SK-N-SH (cell line): ENCODE measurements around the gene HTT. TPM values are rescaled to one million over a fixed set of nuclear protein-coding genes. Genes with fewer than 3 reads are reported as not detected.

Experiments
- CTCF ChIA-PET: fragments of 300-600, 350-600 bp; formaldehyde crosslinking; extraction: SDS; loops from one replicate; lab custom pipeline; 2021; lab: Yijun Ruan, JAX
- POLR2A ChIA-PET: fragments of 350-600 bp; sonication (Branson Sonifier 250); formaldehyde crosslinking; extraction: SDS; loops from one replicate; lab custom pipeline; 2020; ENCODE audit warnings: antibody characterized with exemption, inconsistent platforms; lab: Yijun Ruan, JAX
- DNase-seq: peaks from one replicate; pipeline ENCODE4 v3.0.0; 2012
- H2AFZ ChIP-seq: fragments of 200-600 bp; sonication (generic); 2 replicates; pipeline ENCODE4 v1.8.1; 2016; ENCODE audit warnings: antibody characterized with exemption, mild to moderate bottlenecking, low read depth
- H3F3A ChIP-seq: fragments of 200-600 bp; sonication (generic); replicated peaks from 2 replicates; pipeline ENCODE3; 2016; ENCODE audit warnings: antibody characterized with exemption, mild to moderate bottlenecking; ENCODE audit not compliant: insufficient read depth
- H3K27ac ChIP-seq, 2 experiments: fragments of 200-500 bp in 1 of 2; fragments of 200-600 bp in 1 of 2; sonication (Bioruptor generic) in 1 of 2; sonication (generic), shearing (Covaris generic) in 1 of 2; 2 replicates each; pipeline versions ENCODE4 v1.5.1 to v1.6.1; 2014 to 2016; ENCODE audit warnings: low read depth in 2 of 2, inconsistent platforms in 1 of 2, low read length in 1 of 2, mild to moderate bottlenecking in 1 of 2, mixed read lengths in 1 of 2
- H3K27me3 ChIP-seq: fragments of 200-600 bp; sonication (generic), shearing (Covaris generic); 2 replicates; pipeline ENCODE4 v1.6.1; 2016; ENCODE audit warnings: mixed run types; ENCODE audit not compliant: insufficient read depth
- H3K36me3 ChIP-seq, 2 experiments: fragments of 200-500 bp in 1 of 2; fragments of 200-600 bp in 1 of 2; sonication (Bioruptor generic) in 1 of 2; sonication (generic) in 1 of 2; replicated peaks in 1 of 2; 2 replicates each; pipeline versions ENCODE3 to v1.5.1; 2014 to 2016; ENCODE audit warnings: low read length in 1 of 2, mild to moderate bottlenecking in 1 of 2; ENCODE audit not compliant: insufficient read depth in 2 of 2, control insufficient read depth in 1 of 2
- H3K4me1 ChIP-seq, 2 experiments: fragments of 200-500 bp in 1 of 2; fragments of 200-600 bp in 1 of 2; sonication (Bioruptor generic) in 1 of 2; sonication (generic), shearing (Covaris generic) in 1 of 2; 2 replicates each; pipeline versions ENCODE4 v1.5.1 to v1.6.1; 2014 to 2016; ENCODE audit warnings: low read depth in 1 of 2, low read length in 1 of 2, mixed run types in 1 of 2; ENCODE audit not compliant: insufficient read depth in 2 of 2, control insufficient read depth in 1 of 2
- H3K4me2 ChIP-seq: fragments of 200-600 bp; sonication (generic), shearing (Covaris generic); 2 replicates; pipeline ENCODE4 v1.6.1; 2017; ENCODE audit warnings: mixed run types
- H3K4me3 ChIP-seq, 2 experiments: fragments of 200-500 bp in 1 of 2; fragments of 200-600 bp in 1 of 2; sonication (Bioruptor generic) in 1 of 2; sonication (generic), shearing (Covaris generic) in 1 of 2; 2 replicates each; pipeline versions ENCODE4 v1.5.1 to v1.8.1; 2014 to 2016; ENCODE audit warnings: low read depth in 2 of 2, inconsistent platforms in 1 of 2, low read length in 1 of 2, mild to moderate bottlenecking in 1 of 2, mixed read lengths in 1 of 2, moderate library complexity in 1 of 2
- H3K79me2 ChIP-seq: fragments of 200-600 bp; sonication (generic); 2 replicates; pipeline ENCODE4 v1.8.1; 2017; ENCODE audit warnings: mild to moderate bottlenecking; ENCODE audit not compliant: insufficient read depth
- H3K9ac ChIP-seq: fragments of 200-600 bp; sonication (generic); 2 replicates; pipeline ENCODE4 v1.6.1; 2017; ENCODE audit warnings: mixed run types
- H3K9me2 ChIP-seq: fragments of 200-600 bp; sonication (generic); 2 replicates; pipeline ENCODE4 v1.6.1; 2017; ENCODE audit warnings: mixed run types
- H3K9me3 ChIP-seq: fragments of 200-600 bp; sonication (generic); 2 replicates; pipeline ENCODE4 v1.6.1; 2017; ENCODE audit warnings: mixed run types, mild to moderate bottlenecking, moderate library complexity
- H4K20me1 ChIP-seq: fragments of 200-600 bp; sonication (generic); 2 replicates; pipeline ENCODE4 v1.6.1; 2017; ENCODE audit warnings: mild to moderate bottlenecking, mixed run types; ENCODE audit not compliant: insufficient read depth
- CHD2 ChIP-seq: fragments of 150-350 bp; IDR thresholded peaks from 2 replicates; pipeline ENCODE4 v1.6.1; 2018; ENCODE audit warnings: low read length; ENCODE audit not compliant: partially characterized antibody
- EP300 ChIP-seq, 2 experiments: IDR thresholded peaks; 2 replicates each; pipeline versions ENCODE4 v1.4.0 to v1.6.1; 2012; ENCODE audit warnings: borderline replicate concordance in 1 of 2, low read depth in 1 of 2, low read length in 1 of 2
- FOXM1 ChIP-seq: IDR thresholded peaks from 2 replicates; pipeline ENCODE4 v1.4.0; 2012; ENCODE audit warnings: low read depth, mild to moderate bottlenecking
- MEF2A ChIP-seq: IDR thresholded peaks from 2 replicates; pipeline ENCODE4 v1.4.0; 2012; ENCODE audit warnings: low read depth, borderline replicate concordance
- MXI1 ChIP-seq: IDR thresholded peaks from 2 replicates; pipeline ENCODE4 v1.6.1; 2012; ENCODE audit warnings: mild to moderate bottlenecking, low read depth, low read length, improper control_type of control experiment
- POLR2AphosphoS5 ChIP-seq: IDR thresholded peaks from 2 replicates; pipeline ENCODE4 v1.6.1; 2012; ENCODE audit warnings: low read depth, low read length
- SIN3A ChIP-seq: IDR thresholded peaks from 2 replicates; pipeline ENCODE4 v1.6.1; 2012; ENCODE audit warnings: low read depth, mild to moderate bottlenecking, low read length, moderate library complexity, borderline replicate concordance
- SMC3 ChIP-seq: IDR thresholded peaks from 2 replicates; pipeline ENCODE4 v1.6.1; 2012; ENCODE audit warnings: low read depth, low read length, improper control_type of control experiment
- TEAD4 ChIP-seq: IDR thresholded peaks from 2 replicates; pipeline ENCODE4 v1.4.0; 2012; ENCODE audit warnings: mild to moderate bottlenecking, borderline replicate concordance; ENCODE audit not compliant: insufficient read depth
- YY1 ChIP-seq: IDR thresholded peaks from 2 replicates; pipeline ENCODE4 v1.4.0; 2012; ENCODE audit warnings: low read depth, mild to moderate bottlenecking
- WGBS: methylation state at CpG from one replicate; pipeline ENCODE4 v1.1.6; 2017; ENCODE audit warnings: low lambda C conversion rate; 5-methylcytosine and 5-hydroxymethylcytosine counted together
- polyA plus RNA-seq, 3 experiments: library from polyadenylated mRNA; depleted of rRNA; stranded (reverse); fragments of >200 nt; gene quantifications; 2 replicates each; pipeline ENCODE4 v1.2.3, GENCODE V29; 2012
- TF ChIP-seq, protein P1 (sequence below): IDR thresholded peaks from 2 replicates; pipeline ENCODE4 v1.4.0; 2012; ENCODE audit warnings: low read depth, borderline replicate concordance
- TF ChIP-seq, protein P2 (sequence below): IDR thresholded peaks from 2 replicates; pipeline ENCODE4 v1.4.0; 2012; ENCODE audit warnings: low read depth, borderline replicate concordance
- TF ChIP-seq, protein P3 (sequence below): fragments of 150-350 bp; IDR thresholded peaks from 2 replicates; pipeline ENCODE4 v1.6.1; 2017; ENCODE audit warnings: antibody characterized with exemption, low read length, low read depth, borderline replicate concordance
- TF ChIP-seq, protein P4 (sequence below): IDR thresholded peaks from 2 replicates; pipeline ENCODE4 v1.4.0; 2012; ENCODE audit warnings: low read depth

Gene HTT
- polyA plus RNA-seq, 1 of the 3 experiments (the other 2 are of a cell fraction): 11.3 TPM

DNA sequence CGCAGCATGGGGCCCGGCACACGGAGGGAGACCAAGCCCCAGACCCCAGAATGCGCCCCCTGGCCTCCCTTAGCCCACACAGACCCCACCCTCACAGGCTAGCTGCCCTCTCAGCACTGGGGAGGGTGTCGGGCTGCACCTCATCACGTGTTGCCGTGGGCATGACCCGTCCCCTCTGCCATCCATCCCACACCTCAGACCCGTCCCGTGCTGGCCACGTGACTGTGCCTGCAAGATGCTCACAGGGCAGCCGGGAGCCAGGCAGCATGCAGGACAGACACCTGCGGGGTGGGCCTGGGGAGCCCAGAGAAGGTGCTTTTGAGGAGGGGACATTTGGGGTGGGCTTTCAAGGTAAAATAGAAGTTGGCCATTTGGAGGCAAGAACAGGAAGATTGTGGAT is 179.3 kb downstream of the HTT start:
- no peak for DNase-seq
- Histone ChIP-seq H4K20me1 (no peaks in the 10 kb centered on the region), H3K36me3 (no peaks in the 10 kb centered on the region), H3K4me2 (no peak overlapping the region), H3K9me2 (no peaks in the 10 kb centered on the region), H3K79me2 (no peaks in the 10 kb centered on the region), H3K27me3 (no peaks in the 10 kb centered on the region), H2AFZ (no peak overlapping the region), H3K4me3 (no peak overlapping the region), H3K27ac (no peak overlapping the region), H3K9me3 (no peaks in the 10 kb centered on the region), H3K9ac (no peak overlapping the region), H3K4me1 (no peaks in the 10 kb centered on the region), H3F3A (no peaks in the 10 kb centered on the region)
- CTCF ChIA-PET: no interaction called here
- TF ChIP-seq FOXM1: no peak
- WGBS: 94% methylated on average over 3 of the region's 13 CpGs
- POLR2A ChIA-PET: no interaction called here

DNA sequence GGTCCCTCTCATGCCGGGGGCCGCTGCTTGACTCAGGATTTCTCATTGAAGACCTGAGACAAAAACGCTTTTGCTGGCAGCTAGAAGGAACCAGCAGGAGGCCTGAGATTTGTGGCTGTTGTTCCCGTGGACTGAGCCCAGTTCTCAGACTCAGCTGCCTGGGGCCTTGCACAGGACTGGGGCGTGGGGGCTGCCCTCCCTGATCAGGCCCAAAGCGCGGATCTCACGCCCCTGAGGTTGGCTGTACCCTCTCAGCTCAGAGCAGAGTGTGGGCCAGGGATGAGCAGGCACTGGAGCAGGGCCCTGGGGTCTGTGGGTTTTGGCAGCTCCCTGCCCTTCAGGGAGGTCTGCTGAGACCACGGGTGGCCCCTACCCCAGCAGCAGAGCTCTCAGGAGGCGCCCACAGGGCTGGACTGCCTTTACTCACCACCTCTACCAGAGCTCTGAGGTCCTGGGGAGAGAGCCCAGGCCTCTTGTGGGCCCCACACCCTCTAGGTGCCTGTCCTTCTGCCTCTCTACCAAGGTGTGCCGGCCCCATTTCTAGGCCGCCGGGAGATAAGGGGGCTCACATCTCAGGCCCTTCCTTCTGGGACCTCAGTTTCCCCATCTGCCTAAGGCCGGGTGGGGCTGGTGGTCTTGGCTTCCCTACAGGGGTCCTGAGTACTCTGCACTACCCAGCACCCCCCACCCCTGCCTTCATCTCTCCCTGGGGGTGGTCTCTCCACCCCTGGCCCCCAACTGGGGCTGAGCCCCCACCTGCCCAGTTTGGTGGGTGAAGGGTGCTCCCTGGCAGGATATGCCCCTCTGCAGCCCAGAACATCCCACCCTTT is 180.0 kb downstream of the HTT start:
- POLR2A ChIA-PET: no interaction called here
- Histone ChIP-seq H2AFZ (no peak overlapping the region), H3K36me3 (no peaks in the 10 kb centered on the region), H3K4me1 (no peaks in the 10 kb centered on the region), H3K27me3 (no peaks in the 10 kb centered on the region), H3K4me3 (no peak overlapping the region), H3K9ac (no peak overlapping the region), H3K9me2 (no peaks in the 10 kb centered on the region), H3K79me2 (no peaks in the 10 kb centered on the region), H3K4me2 (no peak overlapping the region), H3K9me3 (no peaks in the 10 kb centered on the region), H3F3A (no peaks in the 10 kb centered on the region), H4K20me1 (no peaks in the 10 kb centered on the region), H3K27ac (no peak overlapping the region)
- TF ChIP-seq POLR2AphosphoS5 (no peak), SIN3A (no peak), CHD2 (no peak), MXI1 (no peak), SMC3 (no peak), EP300 (IDR thresholded peaks at IDR 0.05; ENCODE audit: borderline replicate concordance in 1 of 2, low read depth in 1 of 2, low read length in 1 of 2) (no peak), YY1 (no peak), TEAD4 (no peak), MEF2A (no peak)
- TF ChIP-seq, protein P1, sequence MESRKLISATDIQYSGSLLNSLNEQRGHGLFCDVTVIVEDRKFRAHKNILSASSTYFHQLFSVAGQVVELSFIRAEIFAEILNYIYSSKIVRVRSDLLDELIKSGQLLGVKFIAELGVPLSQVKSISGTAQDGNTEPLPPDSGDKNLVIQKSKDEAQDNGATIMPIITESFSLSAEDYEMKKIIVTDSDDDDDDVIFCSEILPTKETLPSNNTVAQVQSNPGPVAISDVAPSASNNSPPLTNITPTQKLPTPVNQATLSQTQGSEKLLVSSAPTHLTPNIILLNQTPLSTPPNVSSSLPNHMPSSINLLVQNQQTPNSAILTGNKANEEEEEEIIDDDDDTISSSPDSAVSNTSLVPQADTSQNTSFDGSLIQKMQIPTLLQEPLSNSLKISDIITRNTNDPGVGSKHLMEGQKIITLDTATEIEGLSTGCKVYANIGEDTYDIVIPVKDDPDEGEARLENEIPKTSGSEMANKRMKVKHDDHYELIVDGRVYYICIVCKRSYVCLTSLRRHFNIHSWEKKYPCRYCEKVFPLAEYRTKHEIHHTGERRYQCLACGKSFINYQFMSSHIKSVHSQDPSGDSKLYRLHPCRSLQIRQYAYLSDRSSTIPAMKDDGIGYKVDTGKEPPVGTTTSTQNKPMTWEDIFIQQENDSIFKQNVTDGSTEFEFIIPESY: no peak
- TF ChIP-seq, protein P2, sequence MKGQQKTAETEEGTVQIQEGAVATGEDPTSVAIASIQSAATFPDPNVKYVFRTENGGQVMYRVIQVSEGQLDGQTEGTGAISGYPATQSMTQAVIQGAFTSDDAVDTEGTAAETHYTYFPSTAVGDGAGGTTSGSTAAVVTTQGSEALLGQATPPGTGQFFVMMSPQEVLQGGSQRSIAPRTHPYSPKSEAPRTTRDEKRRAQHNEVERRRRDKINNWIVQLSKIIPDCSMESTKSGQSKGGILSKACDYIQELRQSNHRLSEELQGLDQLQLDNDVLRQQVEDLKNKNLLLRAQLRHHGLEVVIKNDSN: no peak
- TF ChIP-seq, protein P3, sequence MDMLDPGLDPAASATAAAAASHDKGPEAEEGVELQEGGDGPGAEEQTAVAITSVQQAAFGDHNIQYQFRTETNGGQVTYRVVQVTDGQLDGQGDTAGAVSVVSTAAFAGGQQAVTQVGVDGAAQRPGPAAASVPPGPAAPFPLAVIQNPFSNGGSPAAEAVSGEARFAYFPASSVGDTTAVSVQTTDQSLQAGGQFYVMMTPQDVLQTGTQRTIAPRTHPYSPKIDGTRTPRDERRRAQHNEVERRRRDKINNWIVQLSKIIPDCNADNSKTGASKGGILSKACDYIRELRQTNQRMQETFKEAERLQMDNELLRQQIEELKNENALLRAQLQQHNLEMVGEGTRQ: no peak
- TF ChIP-seq, protein P4, sequence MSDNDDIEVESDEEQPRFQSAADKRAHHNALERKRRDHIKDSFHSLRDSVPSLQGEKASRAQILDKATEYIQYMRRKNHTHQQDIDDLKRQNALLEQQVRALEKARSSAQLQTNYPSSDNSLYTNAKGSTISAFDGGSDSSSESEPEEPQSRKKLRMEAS: no peak
- 90% methylated on average over 7 of the region's 14 CpGs for WGBS
- DNase-seq: no peak
- CTCF ChIA-PET: no interaction called here
